Karpas-422 (cell line): ENCODE results near the gene NOX5. TPM values are rescaled to one million over a fixed set of nuclear protein-coding genes. Genes with fewer than 3 reads are reported as not detected.

Source experiments
- DNase-seq: peaks from one replicate; pipeline ENCODE4 v3.0.0-alpha.2; 2015
- H2AFZ ChIP-seq: fragments of 200-600 bp; sonication (generic); 2 replicates; pipeline ENCODE4 v1.6.1; 2014; ENCODE audit warnings: antibody characterized with exemption, low read length, mixed read lengths
- H3K27ac ChIP-seq: fragments of 200-600 bp; sonication (generic); 2 replicates; pipeline ENCODE4 v1.5.1; 2014; ENCODE audit warnings: mild to moderate bottlenecking, low read length, moderate library complexity
- H3K27me3 ChIP-seq: fragments of 200-600 bp; sonication (generic); 2 replicates; pipeline ENCODE4 v1.6.1; 2014; ENCODE audit warnings: low read length, mixed read lengths
- H3K36me3 ChIP-seq: fragments of 200-600 bp; sonication (generic); 2 replicates; pipeline ENCODE4 v1.6.1; 2014; ENCODE audit warnings: low read length, mixed read lengths; ENCODE audit not compliant: insufficient read depth
- H3K4me1 ChIP-seq: fragments of 200-600 bp; sonication (generic); 2 replicates; pipeline ENCODE4 v1.6.1; 2014; ENCODE audit warnings: mild to moderate bottlenecking, low read length, mixed read lengths
- H3K4me2 ChIP-seq: fragments of 200-600 bp; sonication (generic); 2 replicates; pipeline ENCODE4 v1.6.1; 2014; ENCODE audit warnings: low read length, low read depth, mild to moderate bottlenecking; ENCODE audit not compliant: poor library complexity, severe bottlenecking
- H3K4me3 ChIP-seq: fragments of 200-600 bp; sonication (generic); 2 replicates; pipeline ENCODE4 v1.5.1; 2014; ENCODE audit warnings: mild to moderate bottlenecking, antibody characterized with exemption, low read length, mixed read lengths
- H3K79me2 ChIP-seq: fragments of 200-600 bp; sonication (generic); 2 replicates; pipeline ENCODE4 v1.6.1; 2014; ENCODE audit warnings: mild to moderate bottlenecking, low read length, mixed read lengths
- H3K9ac ChIP-seq: fragments of 200-600 bp; sonication (generic); 2 replicates; pipeline ENCODE4 v1.6.0; 2014; ENCODE audit warnings: low read length
- H3K9me2 ChIP-seq: fragments of 200-600 bp; sonication (generic), shearing (Covaris generic); replicated peaks from 2 replicates; pipeline ENCODE4 v1.6.0; 2014; ENCODE audit warnings: mild to moderate bottlenecking, low read length, moderate library complexity; ENCODE audit not compliant: insufficient read depth
- H3K9me3 ChIP-seq: fragments of 300-700, 200-600 bp; sonication (generic); 2 replicates; pipeline ENCODE4 v1.6.1; 2014; ENCODE audit warnings: low read length, mixed read lengths
- H4K20me1 ChIP-seq: fragments of 200-600 bp; sonication (generic); 2 replicates; pipeline ENCODE4 v1.6.1; 2014; ENCODE audit warnings: mild to moderate bottlenecking, antibody characterized with exemption, low read length, low read depth; ENCODE audit not compliant: insufficient read depth
- total RNA-seq: library from RNA; depleted of rRNA; stranded (reverse); fragments of >200 nt; shearing (Covaris generic); gene quantifications from 2 replicates; pipeline ENCODE4 v1.2.3, GENCODE V29; 2014; ENCODE audit warnings: low replicate concordance

Gene NOX5
- total RNA-seq, 1 experiment from 2014 or later = not detected

GRCh38 chr15:69075440-69075839 lies 60.9 kb downstream of the NOX5 start:
- no peak for DNase-seq
- Histone ChIP-seq H3K9me2 (no peaks in the 10 kb centered on the region), H3K27ac (no peak overlapping the region), H3K9ac (no peak overlapping the region), H3K4me1 (no peaks in the 10 kb centered on the region), H4K20me1 (no peaks in the 10 kb centered on the region), H3K4me2 (no peak overlapping the region), H3K4me3 (no peak overlapping the region), H3K27me3 (no peaks in the 10 kb centered on the region), H2AFZ (no peak overlapping the region), H3K79me2 (no peaks in the 10 kb centered on the region), H3K9me3 (no peaks in the 10 kb centered on the region), H3K36me3 (no peaks in the 10 kb centered on the region)

GRCh38 chr15:69076756-69077155 lies 62.3 kb downstream of the NOX5 start:
- Histone ChIP-seq H3K4me1 (no peaks in the 10 kb centered on the region), H3K9ac (no peak overlapping the region), H3K9me2 (no peaks in the 10 kb centered on the region), H3K27me3 (no peaks in the 10 kb centered on the region), H3K36me3 (no peaks in the 10 kb centered on the region), H3K4me3 (no peak overlapping the region), H4K20me1 (no peaks in the 10 kb centered on the region), H3K4me2 (no peak overlapping the region), H3K27ac (no peak overlapping the region), H3K9me3 (no peaks in the 10 kb centered on the region), H2AFZ (no peak overlapping the region), H3K79me2 (no peaks in the 10 kb centered on the region)
- no peak for DNase-seq

GRCh38 chr15:69078638-69079037 lies 64.1 kb downstream of the NOX5 start:
- H3K27me3 ChIP-seq = no peaks in the 10 kb centered on the region
- H4K20me1 ChIP-seq = no peaks in the 10 kb centered on the region
- H3K4me1 ChIP-seq = no peaks in the 10 kb centered on the region
- H3K4me3 ChIP-seq = no peak overlapping the region
- H3K36me3 ChIP-seq = no peaks in the 10 kb centered on the region
- no peak overlapping the region for H3K9ac ChIP-seq
- no peak overlapping the region for H3K4me2 ChIP-seq
- H2AFZ ChIP-seq = no peak overlapping the region
- H3K27ac ChIP-seq = no peak overlapping the region
- H3K9me2 ChIP-seq = no peaks in the 10 kb centered on the region
- H3K79me2 ChIP-seq = no peaks in the 10 kb centered on the region
- no peaks in the 10 kb centered on the region for H3K9me3 ChIP-seq
- no peak for DNase-seq

GRCh38 chr15:69080295-69081248 lies 66.1 kb downstream of the NOX5 start:
- no peaks in the 10 kb centered on the region for H4K20me1 ChIP-seq
- H3K9me3 ChIP-seq = no peaks in the 10 kb centered on the region
- no peaks in the 10 kb centered on the region for H3K4me1 ChIP-seq
- no peaks in the 10 kb centered on the region for H3K27me3 ChIP-seq
- no peak overlapping the region for H3K9ac ChIP-seq
- no peaks in the 10 kb centered on the region for H3K36me3 ChIP-seq
- no peak overlapping the region for H3K27ac ChIP-seq
- no peak overlapping the region for H3K4me3 ChIP-seq
- no peak for DNase-seq
- H3K9me2 ChIP-seq = no peaks in the 10 kb centered on the region
- H3K79me2 ChIP-seq = no peaks in the 10 kb centered on the region
- H3K4me2 ChIP-seq = no peak overlapping the region
- no peak overlapping the region for H2AFZ ChIP-seq

- no peaks in the 10 kb centered on the region for H3K4me1 ChIP-seq
- no peaks in the 10 kb centered on the region for H4K20me1 ChIP-seq
- H3K27ac ChIP-seq = no peak overlapping the region
- H3K9me3 ChIP-seq = no peaks in the 10 kb centered on the region
- H3K9ac ChIP-seq = no peak overlapping the region
- H2AFZ ChIP-seq = no peak overlapping the region
- H3K4me2 ChIP-seq = no peak overlapping the region
- H3K9me2 ChIP-seq = no peaks in the 10 kb centered on the region
- no peak for DNase-seq
- H3K36me3 ChIP-seq = no peaks in the 10 kb centered on the region
- no peaks in the 10 kb centered on the region for H3K79me2 ChIP-seq
- H3K27me3 ChIP-seq = no peaks in the 10 kb centered on the region
- no peak overlapping the region for H3K4me3 ChIP-seq
Measured at GRCh38 chr15:69081310-69082004, 67.0 kb downstream of the NOX5 start.

- no peak overlapping the region for H3K4me3 ChIP-seq
- H3K9me2 ChIP-seq = no peaks in the 10 kb centered on the region
- H3K4me2 ChIP-seq = no peak overlapping the region
- no peaks in the 10 kb centered on the region for H3K36me3 ChIP-seq
- H4K20me1 ChIP-seq = no peaks in the 10 kb centered on the region
- no peaks in the 10 kb centered on the region for H3K4me1 ChIP-seq
- H3K9me3 ChIP-seq = no peaks in the 10 kb centered on the region
- no peak overlapping the region for H3K27ac ChIP-seq
- no peaks in the 10 kb centered on the region for H3K79me2 ChIP-seq
- H3K27me3 ChIP-seq = no peaks in the 10 kb centered on the region
- no peak overlapping the region for H3K9ac ChIP-seq
- DNase-seq = no peak
- H2AFZ ChIP-seq = no peak overlapping the region
Measured at GRCh38 chr15:69082021-69082502, 67.6 kb downstream of the NOX5 start.

- Histone ChIP-seq H3K79me2 (no peaks in the 10 kb centered on the region), H3K4me3 (no peak overlapping the region), H3K4me2 (no peak overlapping the region), H3K36me3 (no peaks in the 10 kb centered on the region), H3K9ac (no peak overlapping the region), H3K27ac (no peak overlapping the region), H3K9me2 (no peaks in the 10 kb centered on the region), H2AFZ (no peak overlapping the region), H3K27me3 (no peaks in the 10 kb centered on the region), H4K20me1 (no peaks in the 10 kb centered on the region), H3K9me3 (no peaks in the 10 kb centered on the region), H3K4me1 (no peaks in the 10 kb centered on the region)
- no peak for DNase-seq
Measured at GRCh38 chr15:69082554-69082953, 68.1 kb downstream of the NOX5 start.

GRCh38 chr15:69084404-69085030 lies 70.0 kb downstream of the NOX5 start:
- Histone ChIP-seq H3K27ac (no peak overlapping the region), H4K20me1 (no peaks in the 10 kb centered on the region), H3K9me2 (no peaks in the 10 kb centered on the region), H2AFZ (no peak overlapping the region), H3K4me2 (no peak overlapping the region), H3K79me2 (no peaks in the 10 kb centered on the region), H3K9ac (no peak overlapping the region), H3K4me1 (no peaks in the 10 kb centered on the region), H3K9me3 (no peaks in the 10 kb centered on the region), H3K36me3 (no peaks in the 10 kb centered on the region), H3K4me3 (no peak overlapping the region), H3K27me3 (no peaks in the 10 kb centered on the region)
- no peak for DNase-seq
